PC-3 (cell line): ENCODE measurements around the gene DUSP8.

ENCODE experiments used
- EZH2 ChIP-seq: fragments of 300-600 bp; sonication (generic); IDR thresholded peaks from one replicate; pipeline ENCODE4 v1.6.1; 2017; ENCODE audit warnings: antibody characterized with exemption, mild to moderate bottlenecking, low read length; ENCODE audit not compliant: unreplicated experiment
- EZH2phosphoT487 ChIP-seq: fragments of 300-600 bp; sonication (generic); IDR thresholded peaks from 2 replicates; pipeline ENCODE4 v1.6.1; 2018; ENCODE audit warnings: mild to moderate bottlenecking, antibody characterized with exemption, low read length, borderline replicate concordance
- TF ChIP-seq, protein P1 (sequence below): fragments of 300-600 bp; sonication (generic); conservative IDR thresholded peaks from 2 replicates; pipeline ENCODE4 v1.5.1; 2017; ENCODE audit warnings: antibody characterized with exemption, low read depth, mild to moderate bottlenecking, low read length

DNA sequence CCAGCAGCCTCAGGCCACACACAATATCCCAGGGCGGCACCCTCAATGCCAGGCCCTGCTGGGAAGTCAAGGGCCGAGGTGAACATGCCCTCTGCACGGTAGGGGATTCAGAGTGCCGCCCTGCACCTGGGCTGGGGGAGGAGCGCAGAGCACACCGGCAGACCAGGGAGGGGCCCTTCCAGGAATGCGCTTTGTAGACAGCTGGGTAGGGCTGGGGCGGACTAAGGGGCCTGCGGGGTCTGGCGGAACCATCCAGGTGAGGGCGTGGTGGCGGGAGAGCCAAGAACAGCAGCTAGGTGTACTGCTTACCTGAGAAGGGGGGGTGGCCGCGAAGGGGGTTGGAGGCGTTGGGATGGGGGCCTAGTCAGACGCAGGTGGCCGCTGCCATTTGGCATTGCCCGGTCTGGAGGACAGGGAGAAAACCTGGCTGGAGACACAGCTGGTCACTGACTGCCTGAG, 26.0 kb downstream of the DUSP8 start:
- TF ChIP-seq, protein P1, sequence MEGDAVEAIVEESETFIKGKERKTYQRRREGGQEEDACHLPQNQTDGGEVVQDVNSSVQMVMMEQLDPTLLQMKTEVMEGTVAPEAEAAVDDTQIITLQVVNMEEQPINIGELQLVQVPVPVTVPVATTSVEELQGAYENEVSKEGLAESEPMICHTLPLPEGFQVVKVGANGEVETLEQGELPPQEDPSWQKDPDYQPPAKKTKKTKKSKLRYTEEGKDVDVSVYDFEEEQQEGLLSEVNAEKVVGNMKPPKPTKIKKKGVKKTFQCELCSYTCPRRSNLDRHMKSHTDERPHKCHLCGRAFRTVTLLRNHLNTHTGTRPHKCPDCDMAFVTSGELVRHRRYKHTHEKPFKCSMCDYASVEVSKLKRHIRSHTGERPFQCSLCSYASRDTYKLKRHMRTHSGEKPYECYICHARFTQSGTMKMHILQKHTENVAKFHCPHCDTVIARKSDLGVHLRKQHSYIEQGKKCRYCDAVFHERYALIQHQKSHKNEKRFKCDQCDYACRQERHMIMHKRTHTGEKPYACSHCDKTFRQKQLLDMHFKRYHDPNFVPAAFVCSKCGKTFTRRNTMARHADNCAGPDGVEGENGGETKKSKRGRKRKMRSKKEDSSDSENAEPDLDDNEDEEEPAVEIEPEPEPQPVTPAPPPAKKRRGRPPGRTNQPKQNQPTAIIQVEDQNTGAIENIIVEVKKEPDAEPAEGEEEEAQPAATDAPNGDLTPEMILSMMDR = no peak
- TF ChIP-seq EZH2 = no peak
- no peak for TF ChIP-seq EZH2phosphoT487
